Stimulated activated CD8-positive, alpha-beta memory T cell treated with anti-CD3 and anti-CD28 coated beads, Interleukin-7, amount 100 ng/mL, for 24 hours (primary cell): Measurements from ENCODE around the gene STARD8.
"Not testable (repeated sequence)": the region's sequence is repeated elsewhere in the genome, so short reads cannot be mapped to it uniquely, and the experiment has no call there.

ENCODE experiments used
- DNase-seq: peaks from one replicate; pipeline ENCODE4 v3.0.0-alpha.2; 2020; ENCODE audit warnings: low read depth

Gene STARD8

GRCh38 chrX:68659786-68660185, 12.3 kb downstream of the STARD8 start:
- no peak for DNase-seq

- no peak for DNase-seq
These were observed 13.3 kb downstream of the STARD8 start for GRCh38 chrX:68660746-68661145.

DNA sequence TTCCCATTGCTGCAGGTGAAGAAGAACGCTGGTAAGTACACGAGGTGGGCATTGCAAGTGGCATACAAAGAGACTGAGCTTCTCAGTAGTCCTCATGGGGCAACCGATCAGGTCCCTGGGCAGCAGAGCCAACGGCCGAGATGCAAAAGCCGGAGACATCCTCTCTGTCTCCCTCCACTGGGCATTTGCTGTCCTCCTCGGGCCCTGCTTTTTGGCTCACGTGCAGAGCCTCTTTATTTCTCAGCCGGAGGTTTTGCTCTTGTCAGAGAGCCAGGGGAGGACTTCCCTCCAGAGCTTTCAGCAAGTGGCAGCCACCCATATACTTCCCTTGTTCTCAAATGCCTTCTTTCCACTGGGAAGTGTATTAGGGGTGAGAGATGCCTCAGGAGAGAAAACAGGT, 18.0 kb downstream of the STARD8 start:
- DNase-seq = no peak

GRCh38 chrX:68666580-68666979, 19.1 kb downstream of the STARD8 start:
- no peak for DNase-seq

DNA sequence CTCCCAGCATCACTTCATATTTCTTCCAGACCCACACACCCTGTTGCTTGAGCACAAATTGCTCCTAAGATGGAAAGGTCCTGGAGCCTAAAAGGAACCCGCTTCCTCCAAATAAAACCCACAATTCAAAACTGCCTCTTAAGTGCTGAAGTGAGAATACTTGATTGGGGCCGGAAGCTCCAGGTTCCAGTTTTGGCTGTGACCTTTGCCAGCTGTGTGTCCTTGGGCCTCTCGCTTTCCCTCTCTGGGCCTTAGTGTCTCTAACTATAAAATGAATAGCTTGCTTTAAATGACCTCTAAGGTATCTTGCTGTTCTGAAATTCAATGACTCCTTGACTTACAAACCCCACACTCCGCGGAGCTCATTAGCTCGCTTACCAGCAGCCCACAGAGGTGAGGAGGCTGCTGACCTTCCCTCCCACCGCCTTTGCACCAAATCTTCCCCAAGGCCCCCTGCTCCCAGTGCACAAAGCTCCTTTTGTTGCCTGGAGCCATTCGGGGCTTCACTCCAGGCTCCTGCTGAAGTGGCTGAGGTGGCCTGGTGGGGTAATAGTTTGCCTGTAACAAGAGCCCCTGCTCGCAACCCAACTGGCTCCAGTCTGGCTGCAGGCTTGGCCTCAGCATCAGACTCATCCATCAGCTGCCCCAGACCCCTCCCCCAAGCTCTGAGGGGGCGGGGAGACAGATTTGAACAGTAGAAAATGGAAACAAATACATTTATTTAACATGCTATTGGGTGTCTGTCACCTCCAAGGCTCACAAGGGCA, 21.8 kb downstream of the STARD8 start:
- DNase-seq = no peak

- DNase-seq = no peak
These were observed 22.4 kb downstream of the STARD8 start for GRCh38 chrX:68669871-68670270.

GRCh38 chrX:68671221-68671620, 23.8 kb downstream of the STARD8 start:
- DNase-seq = no peak

GRCh38 chrX:68672581-68673318, 25.3 kb downstream of the STARD8 start:
- DNase-seq = no peak

- no peak for DNase-seq
These were observed 28.1 kb downstream of the STARD8 start for GRCh38 chrX:68675571-68675970.

DNA sequence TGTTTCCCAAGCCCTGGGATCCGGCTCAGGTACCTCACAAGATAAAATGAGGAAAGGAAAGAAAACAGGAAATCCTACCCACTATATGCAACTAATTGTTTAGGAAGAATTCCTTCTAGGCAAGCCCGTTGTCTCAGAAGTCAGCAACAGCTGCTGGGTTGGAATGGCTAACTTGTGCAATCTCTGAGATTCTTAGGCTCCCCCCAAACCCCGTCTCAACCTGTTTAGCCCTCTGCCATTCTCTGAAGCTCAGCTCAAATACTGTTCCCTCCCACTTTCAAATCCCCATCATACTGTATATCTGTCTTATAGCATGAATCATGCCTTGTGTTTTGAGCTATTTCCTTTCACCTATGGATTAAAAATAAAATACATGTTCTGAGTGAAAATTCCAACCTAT, 28.9 kb downstream of the STARD8 start:
- DNase-seq = no peak

DNA sequence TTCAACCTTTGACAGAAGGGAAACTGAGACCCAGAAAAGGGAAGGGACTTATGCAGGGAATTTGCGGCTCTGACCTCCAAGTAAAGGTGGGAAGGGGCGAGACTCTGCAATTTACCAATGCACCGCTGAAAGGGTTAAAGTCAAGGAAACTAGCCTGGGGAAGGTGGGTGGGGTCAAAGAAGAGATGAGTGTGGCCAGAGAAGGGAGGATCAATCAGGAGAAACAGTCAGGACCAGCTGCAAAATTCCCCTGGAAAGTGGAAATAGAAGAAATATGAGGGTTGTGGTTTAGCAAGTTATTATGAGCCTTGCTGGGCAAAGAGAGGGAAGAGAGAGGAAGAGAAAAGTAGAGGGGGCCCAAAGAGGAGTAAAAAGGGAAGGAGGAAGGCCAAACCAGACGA, 30.5 kb downstream of the STARD8 start:
- DNase-seq = no peak

GRCh38 chrX:68681443-68681941, 34.0 kb downstream of the STARD8 start:
- no peak for DNase-seq

- DNase-seq = no peak
These were observed 35.3 kb downstream of the STARD8 start for GRCh38 chrX:68682790-68683189.

- DNase-seq = no peak
These were observed 36.1 kb downstream of the STARD8 start for GRCh38 chrX:68683580-68683979.

GRCh38 chrX:68684291-68684918, 36.9 kb downstream of the STARD8 start:
- no peak for DNase-seq

DNA sequence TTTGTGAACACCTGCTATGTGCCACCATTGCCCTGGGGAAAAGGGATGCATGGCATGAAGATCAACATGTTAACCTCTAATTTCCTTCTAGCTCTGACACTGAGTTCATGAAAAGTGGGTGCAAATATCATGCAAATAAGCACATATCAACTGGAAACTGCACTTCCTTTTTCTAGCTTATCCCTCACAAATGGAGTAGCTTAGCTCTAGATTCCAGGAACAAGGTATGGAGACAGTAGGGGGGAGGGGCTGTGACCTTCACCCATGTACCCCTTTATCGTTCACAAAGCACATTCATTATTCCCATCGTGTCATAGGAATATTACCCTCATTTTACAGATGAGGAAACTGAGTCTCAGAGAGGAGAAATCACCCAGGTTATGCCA, 37.4 kb downstream of the STARD8 start:
- DNase-seq = no peak

DNA sequence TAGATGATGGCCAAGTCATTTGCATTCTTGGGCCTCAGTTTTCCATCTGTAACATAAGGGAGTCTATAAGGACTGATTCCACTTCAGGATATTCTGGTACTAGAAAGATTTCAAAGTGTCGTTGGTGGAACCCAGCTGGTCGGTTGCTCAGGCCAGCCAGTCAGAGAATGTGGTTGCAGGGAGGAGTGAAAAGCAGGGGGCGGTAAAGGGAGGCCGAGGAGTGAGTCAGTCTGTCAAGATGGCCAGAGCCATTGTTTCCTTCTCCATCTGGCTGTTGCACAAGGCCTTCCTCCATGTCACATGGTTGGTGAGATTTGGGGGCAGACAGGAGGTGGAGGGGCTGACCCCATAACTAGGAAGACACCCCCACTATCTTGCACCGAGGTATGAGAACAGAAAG, 38.2 kb downstream of the STARD8 start:
- no peak for DNase-seq

DNA sequence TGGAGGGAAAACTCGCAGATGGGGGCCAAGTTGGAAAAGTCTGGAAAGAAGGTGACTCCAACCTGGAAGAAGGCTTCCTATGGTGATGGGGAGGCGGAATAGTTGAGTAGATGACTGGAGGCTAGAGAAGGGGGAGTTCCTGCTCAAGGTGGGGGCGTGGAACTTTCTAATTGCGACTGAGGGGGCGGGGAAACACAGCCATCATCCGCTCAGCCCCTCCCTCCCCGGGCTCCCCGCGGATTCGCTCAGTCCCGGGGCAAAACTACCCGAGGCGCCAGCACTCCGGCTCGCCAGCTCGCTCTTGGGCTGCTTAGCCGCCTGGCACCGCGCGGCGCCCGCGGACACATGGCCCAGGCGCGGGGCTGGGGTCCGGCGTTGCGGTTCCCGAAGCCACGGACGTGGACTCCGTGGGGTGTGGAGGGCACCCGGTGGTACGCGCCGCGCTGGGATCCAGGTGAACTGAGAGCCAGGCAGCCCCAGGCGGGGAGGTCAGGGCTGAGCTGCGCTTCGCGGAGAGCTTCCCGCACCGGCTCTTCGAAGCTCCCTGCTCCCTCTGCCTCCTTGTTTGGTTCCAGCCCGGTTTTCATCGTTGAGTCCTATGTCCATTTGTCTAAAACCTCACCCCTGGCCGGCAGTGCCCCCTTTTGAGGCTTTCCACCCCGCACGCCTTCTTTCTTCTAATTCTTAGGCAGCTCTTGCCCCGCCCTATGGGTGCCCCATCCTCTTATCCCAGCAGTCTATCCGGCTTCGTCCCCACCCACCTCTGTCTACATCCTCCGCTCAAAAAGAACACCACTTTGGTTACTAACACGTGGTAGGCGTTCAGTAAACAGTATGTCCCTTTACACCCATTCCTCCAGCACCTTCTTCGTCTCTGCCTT, 38.9 kb downstream of the STARD8 start:
- no peak for DNase-seq

DNA sequence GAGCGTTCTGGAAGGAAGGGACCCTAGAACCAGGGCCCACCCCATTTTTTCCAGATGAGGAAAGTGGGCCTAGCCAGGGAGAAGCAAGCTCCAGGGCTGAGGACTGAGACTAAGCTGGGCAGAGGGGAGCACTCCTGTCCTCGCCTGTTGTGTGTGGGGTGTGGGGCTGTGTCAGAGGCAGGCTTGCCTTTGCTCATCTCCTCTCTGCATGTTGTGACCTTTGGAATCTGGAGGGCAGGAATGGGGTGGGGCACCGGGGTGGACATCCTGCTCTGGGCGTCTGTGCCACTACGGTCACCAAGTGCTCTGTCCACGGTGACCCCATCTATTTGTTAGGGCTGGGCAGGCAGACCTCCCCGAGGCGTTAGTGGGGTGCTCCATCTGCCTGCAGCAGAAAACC, 41.5 kb downstream of the STARD8 start:
- not testable (repeated sequence) for DNase-seq

- no peak for DNase-seq
These were observed 43.6 kb downstream of the STARD8 start for GRCh38 chrX:68690936-68691501.

GRCh38 chrX:68691921-68692320, 44.5 kb downstream of the STARD8 start:
- no peak for DNase-seq

- no peak for DNase-seq
These were observed 45.2 kb downstream of the STARD8 start for GRCh38 chrX:68692651-68693050.
